UCSD-AML1 (cell line): ENCODE measurements around the gene GLIS1.

ENCODE experiments used
- DNase-seq: peaks from one replicate; lab custom pipeline; 2025; ENCODE audit not compliant: unreplicated experiment; lab: John Stamatoyannopoulos, UW

The GLIS1 gene

DNA sequence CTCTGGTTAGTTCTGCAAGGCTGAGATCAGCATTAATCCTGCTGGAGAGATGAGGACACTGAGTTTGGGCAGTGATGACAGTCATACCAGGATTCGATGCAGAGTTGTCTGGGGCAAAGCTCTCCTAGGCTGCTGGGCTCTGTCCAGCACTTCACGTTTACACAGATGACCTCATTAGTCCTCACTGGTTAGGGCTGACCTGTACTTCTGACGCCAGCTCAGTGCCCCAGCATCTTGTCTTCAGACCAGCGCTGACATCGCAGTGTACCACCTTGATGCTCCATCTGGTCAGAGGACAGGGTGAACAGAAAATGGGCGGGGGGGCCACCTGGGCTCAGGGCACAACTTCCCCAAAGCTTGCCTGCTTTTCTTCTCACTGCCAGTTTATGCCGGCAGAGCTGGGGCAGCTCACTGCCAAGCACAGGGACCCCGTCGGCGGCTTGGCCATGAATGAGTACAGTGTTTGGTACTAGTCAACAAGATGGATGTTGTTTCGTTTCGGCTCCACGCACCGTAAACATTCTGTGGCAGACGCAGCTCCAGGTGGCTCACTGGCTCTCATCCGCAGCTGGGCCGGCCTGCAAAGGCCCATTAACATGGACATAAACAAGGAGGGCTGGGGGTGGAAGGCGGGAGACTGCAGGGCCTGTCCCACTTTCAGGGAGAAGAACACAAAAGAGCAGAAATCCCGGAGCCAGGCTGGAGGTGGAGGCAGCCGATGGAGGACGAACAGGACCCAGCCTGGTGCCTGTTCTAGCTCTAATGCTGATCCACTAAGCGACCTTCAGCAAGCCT, 118.7 kb downstream of the GLIS1 start:
- DNase-seq = no peak

DNA sequence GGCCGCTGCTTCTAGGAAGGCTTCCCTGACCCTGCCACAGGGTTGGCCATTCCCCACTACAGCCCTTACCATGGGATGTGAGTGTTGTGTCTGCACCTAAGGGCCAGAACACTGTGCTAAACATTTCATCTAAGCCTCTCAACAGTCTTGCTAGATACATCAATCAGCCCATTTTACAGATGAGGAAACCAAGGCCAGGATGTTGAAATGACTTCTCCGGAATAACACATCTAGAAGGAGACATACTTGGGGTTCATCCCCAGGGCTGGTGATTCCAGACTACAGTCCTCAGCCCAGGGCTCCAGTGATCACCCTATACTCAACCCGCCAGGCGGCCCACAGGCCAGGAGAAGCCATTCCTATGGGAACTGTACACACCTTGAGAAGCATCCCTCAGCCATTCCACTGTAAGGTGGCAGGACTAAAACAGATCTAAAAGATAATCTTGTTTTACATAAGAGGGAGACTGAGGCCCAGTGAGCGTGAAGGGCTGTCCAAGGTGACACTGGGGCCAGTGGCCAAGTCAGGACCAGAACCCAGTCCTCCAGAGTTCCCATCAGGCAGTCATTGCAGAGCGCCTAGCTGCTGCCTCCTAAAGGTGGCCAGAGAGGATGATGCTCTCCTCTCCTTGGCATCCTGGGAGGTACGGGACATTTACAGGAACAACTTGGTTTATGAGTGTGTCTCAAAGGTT, 119.5 kb downstream of the GLIS1 start:
- DNase-seq = no peak

DNA sequence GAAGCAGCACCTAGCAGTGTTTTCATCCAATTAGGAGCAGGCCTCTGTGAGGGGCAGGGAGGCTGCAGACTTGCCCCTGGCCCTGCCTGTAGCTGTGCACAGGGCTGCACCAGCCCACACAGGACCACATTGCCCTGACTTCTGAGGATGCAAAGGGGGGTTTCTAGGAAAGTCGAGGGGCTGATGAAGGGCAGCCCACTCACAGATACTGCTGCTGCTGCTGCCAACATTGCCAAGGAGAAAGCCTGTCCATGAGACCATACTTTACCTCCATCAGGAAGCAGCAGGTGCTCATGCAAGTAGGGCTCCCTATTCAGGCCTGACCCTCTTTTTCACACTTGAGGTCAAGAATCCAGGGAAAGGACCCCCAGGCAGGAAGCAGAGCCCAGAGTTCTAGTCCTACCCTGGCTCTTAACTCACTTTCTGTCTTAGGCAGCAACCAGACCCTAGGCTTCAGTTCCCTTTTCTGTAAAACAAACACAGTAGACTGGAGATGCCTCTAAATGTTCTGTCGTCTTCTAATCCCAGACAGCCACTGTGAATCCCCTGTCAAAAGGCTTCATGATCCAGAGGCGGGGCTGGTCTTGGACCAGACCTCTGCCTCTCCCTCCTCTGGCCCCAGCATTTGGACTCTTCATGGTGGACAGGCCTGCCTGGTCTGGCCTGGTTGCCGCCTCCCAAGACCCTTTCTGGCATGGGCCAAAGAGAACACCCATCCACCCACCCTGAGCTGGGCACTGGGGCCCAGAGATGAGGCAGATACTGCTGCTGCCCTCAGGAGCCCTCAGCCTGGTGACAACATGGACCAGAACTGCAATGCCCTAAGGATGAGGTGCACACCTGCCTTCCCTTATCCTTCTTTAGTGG, 120.2 kb downstream of the GLIS1 start:
- DNase-seq = no peak

DNA sequence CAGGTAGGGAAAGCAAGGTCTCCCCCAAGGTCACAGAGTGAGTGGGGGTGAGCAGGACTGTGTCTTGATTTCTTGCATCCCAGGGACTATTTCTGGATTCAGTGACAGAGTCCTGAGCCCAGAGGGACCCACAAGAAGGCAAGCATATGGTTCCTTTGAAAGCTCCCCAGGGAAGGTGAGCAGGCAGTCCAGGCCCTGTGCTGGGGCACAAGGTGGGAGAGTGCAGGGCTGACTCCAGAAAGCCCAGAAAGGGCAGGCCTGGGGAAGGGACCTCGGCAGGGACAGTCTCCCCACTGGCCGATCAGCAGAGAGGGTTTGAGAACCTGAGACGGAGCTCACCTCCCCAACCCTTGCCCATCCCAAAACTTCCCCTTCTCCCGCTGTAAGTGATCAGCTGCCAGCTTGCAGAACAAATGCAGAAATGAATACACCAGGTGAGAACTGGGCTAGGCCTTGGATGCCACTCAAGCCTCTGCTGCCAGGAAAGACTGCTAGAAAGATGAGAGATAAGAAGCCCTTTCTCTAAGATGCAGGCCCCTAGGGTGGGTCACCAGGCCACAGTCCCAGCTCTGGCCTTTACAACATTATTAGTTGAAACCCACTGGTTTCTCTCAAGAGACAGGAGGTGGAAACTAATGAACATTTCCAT, 121.0 kb downstream of the GLIS1 start:
- DNase-seq = no peak

DNA sequence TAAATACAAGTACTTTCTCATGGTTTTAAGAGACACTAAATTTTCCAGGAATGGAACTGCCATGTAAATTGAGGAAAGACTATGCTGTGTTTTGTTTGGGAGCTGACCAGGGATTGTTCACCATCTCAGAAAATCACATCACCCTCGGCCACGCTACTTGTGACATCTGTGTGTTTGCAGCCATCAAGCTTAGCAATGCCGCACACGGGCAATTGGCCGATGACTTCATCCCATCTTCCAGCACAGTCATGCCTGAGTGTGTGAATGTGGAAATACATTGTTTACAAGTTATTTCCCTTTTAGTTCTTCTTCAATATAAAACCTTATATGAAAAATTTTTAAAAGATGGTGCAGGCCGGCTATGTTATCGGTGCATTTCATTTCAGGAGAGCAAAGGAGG, 121.6 kb downstream of the GLIS1 start:
- no peak for DNase-seq

DNA sequence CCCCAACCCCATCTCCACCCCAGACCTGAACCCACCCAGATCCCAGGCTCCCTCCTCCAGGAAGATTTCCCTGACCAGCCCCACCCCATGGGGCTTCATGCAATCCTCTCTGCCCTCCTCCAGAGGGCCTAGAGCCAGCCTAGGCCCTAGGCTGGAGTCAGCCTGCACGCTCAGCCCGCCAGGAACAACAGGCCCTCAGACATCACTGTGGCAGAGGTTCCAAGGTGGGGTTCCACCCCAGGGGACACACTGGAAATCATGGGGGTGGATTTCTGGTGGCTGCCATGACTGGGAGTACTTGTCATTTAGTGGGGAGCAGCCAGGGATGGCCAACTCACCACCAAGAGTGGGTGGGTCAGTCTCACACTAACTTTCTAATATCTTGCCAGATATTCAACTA, 122.0 kb downstream of the GLIS1 start:
- DNase-seq = no peak

DNA sequence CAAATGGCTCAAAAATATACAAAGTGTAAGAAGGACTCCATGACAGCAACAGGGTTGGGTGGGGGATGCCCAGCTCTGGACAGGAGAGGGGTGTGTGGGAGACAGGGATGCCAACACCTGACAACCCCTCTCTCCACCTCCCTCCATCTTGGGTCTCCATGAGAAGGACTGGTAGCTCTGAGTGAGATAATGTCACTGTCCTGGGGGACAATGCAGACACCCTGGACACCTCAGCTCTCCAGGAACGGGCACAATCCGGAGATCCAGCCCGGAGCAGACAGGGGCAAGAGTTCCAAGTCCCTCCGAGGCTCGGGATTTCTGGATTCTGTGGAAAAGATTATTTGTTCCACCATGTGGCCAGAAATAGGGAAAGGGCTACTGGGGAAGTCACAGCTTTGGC, 122.5 kb downstream of the GLIS1 start:
- no peak for DNase-seq

DNA sequence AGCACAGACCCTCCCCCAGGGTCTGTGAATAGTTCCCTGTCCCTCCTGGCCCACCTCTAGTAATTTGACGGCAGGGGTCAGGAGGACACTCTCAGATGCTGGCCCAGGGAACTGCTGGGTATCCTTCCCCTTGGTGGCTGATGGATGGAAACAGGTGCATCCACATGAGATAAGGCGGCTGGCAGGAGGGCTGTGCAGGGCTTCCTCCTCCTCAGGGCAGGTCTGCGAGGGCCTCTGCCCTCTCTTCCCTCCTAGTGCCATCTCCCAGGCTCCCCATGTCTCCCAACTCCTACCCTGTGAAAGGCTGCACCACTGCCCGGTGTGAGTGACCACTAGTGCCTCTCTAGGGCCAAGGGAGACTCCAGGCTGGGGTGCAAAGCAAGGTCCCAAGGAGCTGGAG, 123.9 kb downstream of the GLIS1 start:
- no peak for DNase-seq

DNA sequence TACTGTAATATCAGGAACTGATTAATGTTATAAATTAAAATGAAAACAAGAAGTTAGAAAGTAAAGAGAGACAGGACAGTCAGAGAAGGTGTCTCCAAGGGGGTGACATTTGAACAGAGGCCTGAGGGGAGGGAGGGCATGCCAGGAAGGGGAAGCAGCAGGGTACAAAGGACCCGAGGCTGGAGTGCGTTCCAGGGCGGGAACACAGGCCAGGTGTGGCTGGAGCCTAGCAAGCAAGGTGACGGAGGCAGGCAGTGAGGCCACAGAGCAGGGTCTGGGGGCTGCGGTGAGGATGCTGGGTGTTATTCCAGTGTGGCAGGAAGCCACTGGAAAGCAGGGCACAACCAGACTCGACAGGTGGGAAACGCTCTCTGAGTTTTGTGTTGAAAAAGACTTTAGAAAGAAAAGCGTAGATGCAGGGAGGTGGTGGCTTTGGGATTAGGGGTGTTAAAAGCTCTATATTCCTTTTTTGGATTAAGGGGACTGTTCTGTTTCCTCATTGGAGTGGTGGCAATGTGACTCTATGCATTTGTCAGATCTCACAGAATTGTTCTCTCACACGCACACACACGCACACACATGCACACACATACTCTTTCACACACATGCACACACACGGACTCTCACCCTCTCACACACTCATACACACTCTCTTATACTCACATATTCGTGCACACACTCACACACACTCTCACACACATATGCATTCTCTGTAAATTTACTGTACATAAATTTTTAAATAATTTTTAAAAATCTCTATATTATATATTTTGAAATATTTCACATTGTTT, 124.5 kb downstream of the GLIS1 start:
- DNase-seq = no peak

DNA sequence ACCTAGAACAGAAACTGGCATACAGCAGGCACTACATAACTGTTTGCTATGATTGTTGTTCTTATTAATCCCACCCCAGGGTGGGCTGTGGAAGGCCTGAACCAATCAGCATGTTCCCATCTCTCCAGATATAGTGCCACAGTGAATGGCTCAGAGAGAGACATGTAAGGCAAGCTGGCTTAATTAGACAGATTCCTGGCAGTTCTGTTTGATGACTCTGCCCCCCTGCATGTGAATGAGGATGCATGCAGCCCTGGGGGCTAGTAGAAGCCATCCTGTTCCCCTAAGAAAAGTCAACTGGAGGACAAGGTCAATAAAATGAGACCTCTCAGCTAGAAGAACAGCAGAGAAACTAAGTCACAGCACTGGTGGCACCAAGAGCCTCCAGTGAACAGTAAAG, 130.3 kb downstream of the GLIS1 start:
- no peak for DNase-seq

DNA sequence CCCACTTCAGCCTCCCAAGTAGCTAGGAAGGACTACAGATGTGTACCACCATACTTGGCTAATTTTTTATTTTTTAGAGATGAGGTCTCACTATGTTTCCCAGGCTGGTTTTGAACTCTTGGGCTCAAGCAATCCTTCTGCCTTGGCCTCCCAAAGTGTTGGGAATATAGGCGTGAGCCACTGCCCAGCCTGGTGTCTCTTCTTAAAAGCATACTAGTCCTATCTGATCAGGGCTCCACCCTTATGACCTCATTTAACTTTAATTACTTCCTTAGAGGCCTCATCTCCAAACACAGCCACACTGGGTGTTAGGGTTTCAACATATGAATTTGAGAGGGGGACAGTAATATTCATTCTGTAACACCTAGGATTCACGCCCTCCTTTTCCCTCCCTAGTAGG, 130.9 kb downstream of the GLIS1 start:
- no peak for DNase-seq

DNA sequence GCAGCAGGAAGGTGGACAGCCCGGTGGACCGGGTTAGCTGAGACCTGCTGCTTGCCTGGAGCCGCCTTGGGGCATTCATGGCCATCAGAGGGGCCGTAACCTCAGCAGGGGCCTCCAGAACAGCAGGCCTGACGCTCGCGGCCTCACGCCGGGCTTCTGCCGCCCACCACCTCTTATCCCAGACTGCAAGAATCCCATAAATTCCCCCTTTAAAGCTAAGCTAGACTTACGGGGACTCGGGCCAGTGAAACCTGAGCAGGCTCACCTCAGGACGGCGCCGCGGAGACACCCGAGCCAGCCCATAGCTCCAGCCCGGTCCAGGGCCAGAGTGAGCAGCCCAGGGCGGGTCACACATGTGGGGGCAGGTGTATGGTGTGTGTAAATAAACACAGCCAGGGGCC, 132.3 kb downstream of the GLIS1 start:
- DNase-seq = no peak

DNA sequence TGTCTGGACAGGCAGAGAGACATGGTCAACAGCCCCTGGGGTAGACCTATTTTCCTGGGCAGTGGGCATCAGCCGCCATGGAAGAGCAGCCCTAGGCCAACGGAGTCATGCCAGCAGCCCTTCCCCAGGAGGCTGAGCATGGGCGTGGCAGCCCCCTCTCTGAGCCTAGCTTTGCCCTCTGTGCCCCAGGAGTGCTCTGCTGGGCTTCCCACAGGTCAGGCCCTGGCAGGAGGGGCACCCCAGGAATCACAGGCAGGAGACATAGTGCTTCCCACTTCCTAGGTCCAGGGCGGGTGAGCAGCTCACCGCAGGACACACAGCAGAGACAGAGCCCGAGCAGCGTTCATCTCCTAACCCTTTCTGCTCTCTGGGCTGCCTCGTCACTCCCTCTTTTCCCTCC, 132.8 kb downstream of the GLIS1 start:
- no peak for DNase-seq

DNA sequence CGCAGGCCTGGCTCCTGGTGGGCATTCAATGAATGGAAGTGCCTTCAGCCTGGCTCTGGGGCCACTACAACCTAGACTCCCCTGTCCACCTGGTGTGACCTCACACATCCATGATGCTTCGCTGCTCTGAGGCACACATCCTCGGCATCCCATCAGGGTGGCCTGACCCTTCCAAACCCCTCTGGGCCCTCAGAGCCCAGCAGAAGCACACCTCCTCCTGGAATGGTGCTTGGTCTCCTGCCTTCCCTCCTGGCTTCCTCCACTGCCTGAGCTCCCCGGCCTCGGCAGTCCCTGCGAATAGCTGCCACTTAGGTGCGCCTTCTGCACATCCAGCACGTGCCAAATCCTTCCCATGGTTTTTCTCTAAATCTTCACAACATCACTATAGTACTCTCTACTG, 133.8 kb downstream of the GLIS1 start:
- no peak for DNase-seq

DNA sequence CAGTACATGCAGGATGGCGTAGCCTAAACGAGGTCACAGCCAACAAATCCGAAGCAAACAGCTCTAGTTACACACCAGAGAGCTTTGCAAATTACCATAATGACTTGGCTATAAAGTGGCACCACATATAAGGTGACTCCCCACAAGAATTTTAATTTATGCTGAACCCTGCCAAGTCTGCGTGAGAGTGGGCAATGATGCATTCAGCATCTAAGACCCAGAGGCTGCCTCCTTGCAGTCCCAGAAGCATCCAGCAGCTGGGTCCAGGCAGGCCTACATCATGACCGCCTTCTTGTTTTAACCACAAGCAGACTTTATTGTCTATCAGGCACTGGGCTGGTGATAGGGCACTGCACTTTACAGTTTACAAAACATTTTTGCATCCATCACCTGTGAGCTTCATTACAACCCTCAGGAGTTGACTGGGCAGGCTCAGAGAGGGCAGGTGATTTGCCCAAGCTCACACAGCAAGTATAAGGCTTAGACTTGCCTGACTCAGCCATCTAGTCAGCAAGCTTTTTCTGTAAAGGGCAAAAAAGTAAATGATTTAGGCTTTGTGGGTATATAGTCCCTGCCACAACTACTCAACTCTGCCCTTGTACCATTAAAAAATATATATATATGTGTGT, 134.6 kb downstream of the GLIS1 start:
- no peak for DNase-seq

DNA sequence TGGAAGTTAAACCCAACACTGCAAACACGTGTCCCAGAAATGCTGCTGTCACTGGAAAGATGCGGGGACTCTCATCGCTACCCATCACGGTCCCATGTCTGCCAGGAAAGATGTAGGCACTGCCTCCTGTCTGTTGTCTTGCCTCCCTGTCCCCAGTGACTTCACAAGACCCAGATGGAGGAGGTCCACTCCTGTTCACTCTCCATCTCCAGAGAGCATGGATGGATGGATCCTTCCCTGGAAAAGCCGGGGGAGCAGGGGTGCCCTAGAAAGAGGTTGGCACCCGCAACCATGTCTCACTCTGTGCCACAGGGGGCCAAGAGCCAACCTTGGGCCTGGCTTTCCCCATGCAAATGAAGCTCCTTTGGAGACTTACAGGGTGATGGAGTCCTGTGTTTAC, 135.5 kb downstream of the GLIS1 start:
- DNase-seq = no peak

DNA sequence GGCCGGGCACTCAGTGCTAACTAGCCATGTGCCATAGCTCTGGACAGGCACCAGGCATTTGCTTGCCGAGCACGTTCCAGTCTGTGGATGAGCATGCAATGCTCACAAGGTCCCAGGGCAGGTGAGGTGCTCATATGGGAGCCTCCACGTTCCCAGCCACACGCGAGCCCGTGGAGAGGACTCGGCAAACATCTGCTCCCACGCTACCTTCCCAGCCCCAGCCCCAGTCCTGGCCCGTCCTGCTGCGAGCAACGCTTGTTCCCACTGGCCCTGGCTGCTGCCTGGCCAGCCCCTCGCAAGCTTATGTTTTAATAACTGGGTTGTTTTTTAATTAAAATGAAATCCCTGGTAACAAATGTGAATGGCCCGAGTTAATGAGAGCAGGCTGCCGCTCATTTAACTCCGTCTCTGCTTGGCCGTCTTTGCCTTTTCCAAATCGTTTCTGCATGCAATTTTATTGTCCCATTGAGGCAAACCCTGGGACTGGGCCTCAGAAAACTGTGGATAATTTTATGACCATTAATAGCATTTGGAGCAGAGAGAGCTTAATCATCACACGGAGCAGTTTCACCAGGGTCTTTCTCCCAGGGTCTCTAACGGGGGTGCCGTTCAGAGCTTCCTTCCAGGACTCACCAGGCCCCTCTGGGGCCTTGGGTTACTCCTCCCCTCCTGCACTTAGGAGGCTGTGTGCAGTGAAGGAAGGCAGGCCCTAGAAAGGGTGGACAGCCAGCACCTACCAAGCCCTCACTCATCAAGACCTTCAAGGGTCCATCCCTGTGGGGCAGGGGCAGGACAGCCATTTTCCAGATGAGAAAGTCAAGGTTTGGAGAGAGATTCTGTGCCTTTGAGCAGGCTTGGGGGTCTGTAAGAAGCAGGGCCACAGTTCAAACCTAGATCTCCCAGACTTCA, 136.8 kb downstream of the GLIS1 start:
- DNase-seq = no peak

DNA sequence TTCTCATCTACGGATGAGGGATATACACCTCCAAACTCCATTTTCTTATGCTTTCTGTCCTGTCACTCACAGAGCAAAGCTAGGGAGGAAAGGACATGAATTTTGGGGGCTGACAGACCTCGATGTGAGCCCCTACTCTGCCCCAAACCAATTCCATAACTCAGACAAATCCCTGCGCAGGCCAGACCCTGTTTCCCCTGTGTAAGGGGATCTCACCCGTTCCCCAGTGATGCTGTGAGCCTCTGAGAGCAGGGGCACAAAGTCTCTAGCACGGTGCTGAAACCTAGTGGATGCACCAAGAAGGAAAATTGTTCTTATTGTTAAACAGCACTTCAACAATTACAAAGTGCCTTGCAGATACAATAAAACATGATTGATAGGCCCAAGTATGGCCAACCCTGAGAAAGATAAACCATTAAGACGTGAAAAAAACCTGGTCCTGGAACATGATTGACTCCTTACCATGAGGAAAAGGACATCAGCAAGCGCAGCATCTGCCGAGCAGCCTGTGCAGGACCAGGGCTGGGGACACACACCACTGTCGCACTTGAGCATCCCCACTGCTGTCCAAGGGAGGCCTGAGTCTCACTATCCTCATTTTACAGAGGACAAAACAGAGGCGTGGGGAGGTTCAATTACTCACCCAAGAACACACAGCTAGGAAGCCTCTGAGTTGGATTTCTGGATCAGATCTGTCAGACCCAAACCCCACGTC, 137.8 kb downstream of the GLIS1 start:
- no peak for DNase-seq
